ENCODE results near the gene HOXC13. TPM values are rescaled to one million over a fixed set of nuclear protein-coding genes. Genes with fewer than 3 reads are reported as not detected.

The HOXC13 gene
- total RNA-seq, 1 donor from 2014 or later, result not detected

- Histone ChIP-seq H2AFZ (ENCODE audit: low read depth, low read length) (no peak overlapping the region), H3K4me1 (ENCODE audit: insufficient read depth, low read length) (no peaks in the 10 kb centered on the region), H3K9ac (ENCODE audit: low read length) (no peak overlapping the region), H3K27ac (ENCODE audit: low read depth, low read length) (no peak overlapping the region), H3K36me3 (ENCODE audit: insufficient read depth, low read length) (no peaks in the 10 kb centered on the region), H3K27me3 (ENCODE audit: insufficient read depth, low read length) (peaks cover 95% of the 10 kb centered on the region), H3K4me3 (ENCODE audit: insufficient read depth, low read depth, low read length) (no peak overlapping the region), H4K20me1 (ENCODE audit: insufficient read depth, low read length) (no peaks in the 10 kb centered on the region), H3K9me3 (ENCODE audit: insufficient read depth, low read depth, low read length) (peaks cover 7% of the 10 kb centered on the region), H3K4me2 (ENCODE audit: low read length) (no peak overlapping the region), H3K79me2 (ENCODE audit: insufficient read depth, low read length) (no peaks in the 10 kb centered on the region)
- TF ChIP-seq CTCF (IDR thresholded peaks at IDR 0.05; ENCODE audit: insufficient read depth, low read depth, low read length) (no peak), EZH2 (IDR thresholded peaks at IDR 0.05; ENCODE audit: insufficient read depth, low read length) (no peak)
- H3K4me3 Mint-ChIP-seq (ENCODE audit: unreplicated experiment), result peak overlapping the region; percentile 60
- DNase-seq (ENCODE audit: low read depth) (no peak), FAIRE-seq (no peak)
- no peak overlapping the region for H3K27ac Mint-ChIP-seq (ENCODE audit: unreplicated experiment)
- H3K27me3 Mint-ChIP-seq (ENCODE audit: low read depth, unreplicated experiment), result peaks cover 90% of the 10 kb centered on the region
- peaks cover 29% of the 10 kb centered on the region for H3K9me3 Mint-ChIP-seq (ENCODE audit: unreplicated experiment)
- no peaks in the 10 kb centered on the region for H3K36me3 Mint-ChIP-seq (ENCODE audit: low read depth, unreplicated experiment)
- no peaks in the 10 kb centered on the region for H3K4me1 Mint-ChIP-seq (ENCODE audit: low read depth, unreplicated experiment)
These were observed 25.0 kb downstream of the HOXC13 start for GRCh38 chr12:53963434-53964314.

- H3K4me1 ChIP-seq (ENCODE audit: insufficient read depth, low read length), result no peaks in the 10 kb centered on the region
- no peaks in the 10 kb centered on the region for H3K4me1 Mint-ChIP-seq (ENCODE audit: low read depth, unreplicated experiment)
- H3K27me3 Mint-ChIP-seq (ENCODE audit: low read depth, unreplicated experiment), result peaks cover 90% of the 10 kb centered on the region
- H3K4me2 ChIP-seq (ENCODE audit: low read length), result no peak overlapping the region
- H3K27ac ChIP-seq (ENCODE audit: low read depth, low read length), result no peak overlapping the region
- no peak overlapping the region for H3K4me3 Mint-ChIP-seq (ENCODE audit: unreplicated experiment)
- H4K20me1 ChIP-seq (ENCODE audit: insufficient read depth, low read length), result no peaks in the 10 kb centered on the region
- peaks cover 5% of the 10 kb centered on the region for H3K9me3 ChIP-seq (ENCODE audit: insufficient read depth, low read depth, low read length)
- no peak overlapping the region for H2AFZ ChIP-seq (ENCODE audit: low read depth, low read length)
- no peak for DNase-seq (ENCODE audit: low read depth)
- peaks cover 29% of the 10 kb centered on the region for H3K9me3 Mint-ChIP-seq (ENCODE audit: unreplicated experiment)
- no peak overlapping the region for H3K27ac Mint-ChIP-seq (ENCODE audit: unreplicated experiment)
- no peak for FAIRE-seq
- no peaks in the 10 kb centered on the region for H3K79me2 ChIP-seq (ENCODE audit: insufficient read depth, low read length)
- H3K36me3 Mint-ChIP-seq (ENCODE audit: low read depth, unreplicated experiment), result no peaks in the 10 kb centered on the region
- no peak for TF ChIP-seq EZH2 (IDR thresholded peaks at IDR 0.05; ENCODE audit: insufficient read depth, low read length)
- TF ChIP-seq CTCF (IDR thresholded peaks at IDR 0.05; ENCODE audit: insufficient read depth, low read depth, low read length), result no peak
- H3K9ac ChIP-seq (ENCODE audit: low read length), result no peak overlapping the region
- no peaks in the 10 kb centered on the region for H3K36me3 ChIP-seq (ENCODE audit: insufficient read depth, low read length)
- H3K27me3 ChIP-seq (ENCODE audit: insufficient read depth, low read length), result peaks cover 97% of the 10 kb centered on the region
- H3K4me3 ChIP-seq (ENCODE audit: insufficient read depth, low read depth, low read length), result no peak overlapping the region
These were observed 25.7 kb downstream of the HOXC13 start for GRCh38 chr12:53964315-53964713.
